ENCODE results near the gene ADAMTSL3.

DNA sequence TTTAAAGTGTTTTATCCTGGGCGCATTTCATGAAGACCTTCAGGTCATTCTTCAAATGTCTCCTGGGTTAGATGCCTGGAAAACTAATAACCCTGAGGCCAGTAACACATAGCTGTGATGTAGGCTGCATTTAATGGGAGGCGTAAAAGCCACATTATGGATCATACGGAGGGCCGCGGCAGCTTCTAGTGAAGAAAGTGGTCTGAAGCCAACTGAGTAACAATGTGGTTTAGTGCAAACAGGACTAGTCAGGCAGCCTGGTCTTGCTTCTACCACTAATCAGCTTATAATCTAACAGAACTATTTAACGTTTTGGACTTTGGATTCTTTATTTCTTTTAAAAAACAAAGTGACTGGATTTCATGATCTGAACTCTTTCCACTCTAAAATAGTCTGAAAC, 54.4 kb downstream of the ADAMTSL3 start:
- TF ChIP-seq, protein P1, sequence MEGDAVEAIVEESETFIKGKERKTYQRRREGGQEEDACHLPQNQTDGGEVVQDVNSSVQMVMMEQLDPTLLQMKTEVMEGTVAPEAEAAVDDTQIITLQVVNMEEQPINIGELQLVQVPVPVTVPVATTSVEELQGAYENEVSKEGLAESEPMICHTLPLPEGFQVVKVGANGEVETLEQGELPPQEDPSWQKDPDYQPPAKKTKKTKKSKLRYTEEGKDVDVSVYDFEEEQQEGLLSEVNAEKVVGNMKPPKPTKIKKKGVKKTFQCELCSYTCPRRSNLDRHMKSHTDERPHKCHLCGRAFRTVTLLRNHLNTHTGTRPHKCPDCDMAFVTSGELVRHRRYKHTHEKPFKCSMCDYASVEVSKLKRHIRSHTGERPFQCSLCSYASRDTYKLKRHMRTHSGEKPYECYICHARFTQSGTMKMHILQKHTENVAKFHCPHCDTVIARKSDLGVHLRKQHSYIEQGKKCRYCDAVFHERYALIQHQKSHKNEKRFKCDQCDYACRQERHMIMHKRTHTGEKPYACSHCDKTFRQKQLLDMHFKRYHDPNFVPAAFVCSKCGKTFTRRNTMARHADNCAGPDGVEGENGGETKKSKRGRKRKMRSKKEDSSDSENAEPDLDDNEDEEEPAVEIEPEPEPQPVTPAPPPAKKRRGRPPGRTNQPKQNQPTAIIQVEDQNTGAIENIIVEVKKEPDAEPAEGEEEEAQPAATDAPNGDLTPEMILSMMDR (IDR thresholded peaks at IDR 0.05 in 2 of 3, conservative IDR thresholded peaks at IDR 0.05 in 1 of 3; ENCODE audit: borderline replicate concordance in 1 of 3, insufficient read depth in 1 of 3, low read depth in 2 of 3, low read length in 2 of 3): no peak
- TF ChIP-seq RAD21 (IDR thresholded peaks at IDR 0.05; ENCODE audit: low read depth): no peak
- no peak for TF ChIP-seq SRF (IDR thresholded peaks at IDR 0.05; ENCODE audit: low read depth)
- no peak for TF ChIP-seq YY1 (IDR thresholded peaks at IDR 0.05; ENCODE audit: extremely low read depth, insufficient replicate concordance, low read depth, low read length)
- TF ChIP-seq, protein P2, sequence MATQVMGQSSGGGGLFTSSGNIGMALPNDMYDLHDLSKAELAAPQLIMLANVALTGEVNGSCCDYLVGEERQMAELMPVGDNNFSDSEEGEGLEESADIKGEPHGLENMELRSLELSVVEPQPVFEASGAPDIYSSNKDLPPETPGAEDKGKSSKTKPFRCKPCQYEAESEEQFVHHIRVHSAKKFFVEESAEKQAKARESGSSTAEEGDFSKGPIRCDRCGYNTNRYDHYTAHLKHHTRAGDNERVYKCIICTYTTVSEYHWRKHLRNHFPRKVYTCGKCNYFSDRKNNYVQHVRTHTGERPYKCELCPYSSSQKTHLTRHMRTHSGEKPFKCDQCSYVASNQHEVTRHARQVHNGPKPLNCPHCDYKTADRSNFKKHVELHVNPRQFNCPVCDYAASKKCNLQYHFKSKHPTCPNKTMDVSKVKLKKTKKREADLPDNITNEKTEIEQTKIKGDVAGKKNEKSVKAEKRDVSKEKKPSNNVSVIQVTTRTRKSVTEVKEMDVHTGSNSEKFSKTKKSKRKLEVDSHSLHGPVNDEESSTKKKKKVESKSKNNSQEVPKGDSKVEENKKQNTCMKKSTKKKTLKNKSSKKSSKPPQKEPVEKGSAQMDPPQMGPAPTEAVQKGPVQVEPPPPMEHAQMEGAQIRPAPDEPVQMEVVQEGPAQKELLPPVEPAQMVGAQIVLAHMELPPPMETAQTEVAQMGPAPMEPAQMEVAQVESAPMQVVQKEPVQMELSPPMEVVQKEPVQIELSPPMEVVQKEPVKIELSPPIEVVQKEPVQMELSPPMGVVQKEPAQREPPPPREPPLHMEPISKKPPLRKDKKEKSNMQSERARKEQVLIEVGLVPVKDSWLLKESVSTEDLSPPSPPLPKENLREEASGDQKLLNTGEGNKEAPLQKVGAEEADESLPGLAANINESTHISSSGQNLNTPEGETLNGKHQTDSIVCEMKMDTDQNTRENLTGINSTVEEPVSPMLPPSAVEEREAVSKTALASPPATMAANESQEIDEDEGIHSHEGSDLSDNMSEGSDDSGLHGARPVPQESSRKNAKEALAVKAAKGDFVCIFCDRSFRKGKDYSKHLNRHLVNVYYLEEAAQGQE (IDR thresholded peaks at IDR 0.05; ENCODE audit: low read depth): no peak
- no peak for TF ChIP-seq EZH2 (IDR thresholded peaks at IDR 0.05)
- no peak for TF ChIP-seq POLR2A (IDR thresholded peaks at IDR 0.05; ENCODE audit: borderline replicate concordance, extremely low read depth, insufficient read depth, insufficient read length)
- TF ChIP-seq JUND (IDR thresholded peaks at IDR 0.05): no peak
- no peak for TF ChIP-seq SIN3A (IDR thresholded peaks at IDR 0.05; ENCODE audit: low read depth)

Data from HCT116 (cell line).